OCI-LY1 (cell line): ENCODE data around the gene ARID5B.

Source experiments
- EZH2 ChIP-seq: fragments of 200-600 bp; sonication (generic), shearing (Covaris generic); IDR thresholded peaks from 2 replicates; pipeline ENCODE4 v1.8.0; 2017; ENCODE audit warnings: borderline replicate concordance, mixed run types, mild to moderate bottlenecking, antibody characterized with exemption, low read length, moderate library complexity, mixed read lengths
- TF ChIP-seq, protein P1 (sequence below): fragments of 200-600 bp; sonication (generic), shearing (Covaris generic); IDR thresholded peaks from 2 replicates; pipeline ENCODE4 v1.5.1; 2017; ENCODE audit warnings: mild to moderate bottlenecking, antibody characterized with exemption, low read length, moderate library complexity, mixed read lengths

DNA sequence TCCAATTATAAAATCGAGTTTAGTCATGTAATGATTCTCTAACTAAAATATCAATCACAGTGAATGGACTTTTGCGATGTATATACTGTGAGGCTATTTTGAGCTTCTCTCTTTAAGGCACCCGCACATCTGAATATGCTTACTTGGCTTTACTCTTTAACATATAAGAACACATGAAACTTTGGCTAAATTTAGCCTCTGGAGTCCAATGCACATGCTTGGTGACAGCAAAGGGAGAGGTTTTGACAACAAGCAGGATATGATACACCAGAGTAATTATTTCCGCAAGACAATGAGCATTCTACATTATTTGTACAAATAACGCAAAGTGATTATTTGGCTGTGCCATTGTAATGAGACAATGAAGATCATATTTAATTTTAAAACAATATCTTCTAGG, 72.4 kb downstream of the ARID5B start:
- TF ChIP-seq, protein P1, sequence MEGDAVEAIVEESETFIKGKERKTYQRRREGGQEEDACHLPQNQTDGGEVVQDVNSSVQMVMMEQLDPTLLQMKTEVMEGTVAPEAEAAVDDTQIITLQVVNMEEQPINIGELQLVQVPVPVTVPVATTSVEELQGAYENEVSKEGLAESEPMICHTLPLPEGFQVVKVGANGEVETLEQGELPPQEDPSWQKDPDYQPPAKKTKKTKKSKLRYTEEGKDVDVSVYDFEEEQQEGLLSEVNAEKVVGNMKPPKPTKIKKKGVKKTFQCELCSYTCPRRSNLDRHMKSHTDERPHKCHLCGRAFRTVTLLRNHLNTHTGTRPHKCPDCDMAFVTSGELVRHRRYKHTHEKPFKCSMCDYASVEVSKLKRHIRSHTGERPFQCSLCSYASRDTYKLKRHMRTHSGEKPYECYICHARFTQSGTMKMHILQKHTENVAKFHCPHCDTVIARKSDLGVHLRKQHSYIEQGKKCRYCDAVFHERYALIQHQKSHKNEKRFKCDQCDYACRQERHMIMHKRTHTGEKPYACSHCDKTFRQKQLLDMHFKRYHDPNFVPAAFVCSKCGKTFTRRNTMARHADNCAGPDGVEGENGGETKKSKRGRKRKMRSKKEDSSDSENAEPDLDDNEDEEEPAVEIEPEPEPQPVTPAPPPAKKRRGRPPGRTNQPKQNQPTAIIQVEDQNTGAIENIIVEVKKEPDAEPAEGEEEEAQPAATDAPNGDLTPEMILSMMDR = no peak
- TF ChIP-seq EZH2 = no peak
